ENCODE measurements around the gene OCA2. TPM values are rescaled to one million over a fixed set of nuclear protein-coding genes. Genes with fewer than 3 reads are reported as not detected.

OCA2 gene
- total RNA-seq, 1 donor from 2014 or later, result 2.8 TPM

DNA sequence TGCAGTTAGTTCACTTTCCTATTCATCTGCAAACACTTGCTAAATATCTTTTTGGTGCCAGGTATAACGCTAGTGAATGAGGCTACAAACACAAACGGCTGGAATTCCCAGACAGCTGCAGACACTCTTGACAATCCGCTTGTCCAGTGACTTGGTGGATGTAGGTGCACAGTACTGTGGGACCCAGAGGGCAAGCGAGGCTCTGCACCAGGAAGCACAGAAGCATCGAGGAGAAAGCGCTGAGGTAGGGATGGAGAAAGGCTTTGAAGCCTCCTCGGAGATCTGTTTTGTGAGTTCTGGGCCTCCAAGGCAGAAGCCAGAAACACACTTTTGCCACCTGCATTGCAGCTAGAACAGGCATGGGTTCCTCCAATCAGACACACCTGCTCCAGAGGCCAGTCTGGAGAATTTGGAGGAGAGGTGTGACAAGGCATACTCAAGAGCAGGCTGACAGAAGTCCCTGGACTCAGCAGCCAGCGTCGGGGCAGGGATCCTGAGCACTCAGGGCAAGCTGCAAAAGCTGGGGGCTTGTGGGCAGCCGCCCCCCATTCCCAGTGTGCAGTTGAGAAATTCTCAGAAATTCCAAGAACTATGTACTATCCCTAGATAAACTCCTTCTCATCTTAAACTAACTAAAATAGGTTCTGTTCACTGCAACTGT, 232.5 kb downstream of the OCA2 start:
- peaks cover 7% of the 10 kb centered on the region for H3K27me3 Mint-ChIP-seq
- H3K4me1 Mint-ChIP-seq (ENCODE audit: unreplicated experiment), result no peaks in the 10 kb centered on the region
- no peak for DNase-seq (ENCODE audit: extremely low spot score, unreplicated experiment)
- TF ChIP-seq, protein P1, sequence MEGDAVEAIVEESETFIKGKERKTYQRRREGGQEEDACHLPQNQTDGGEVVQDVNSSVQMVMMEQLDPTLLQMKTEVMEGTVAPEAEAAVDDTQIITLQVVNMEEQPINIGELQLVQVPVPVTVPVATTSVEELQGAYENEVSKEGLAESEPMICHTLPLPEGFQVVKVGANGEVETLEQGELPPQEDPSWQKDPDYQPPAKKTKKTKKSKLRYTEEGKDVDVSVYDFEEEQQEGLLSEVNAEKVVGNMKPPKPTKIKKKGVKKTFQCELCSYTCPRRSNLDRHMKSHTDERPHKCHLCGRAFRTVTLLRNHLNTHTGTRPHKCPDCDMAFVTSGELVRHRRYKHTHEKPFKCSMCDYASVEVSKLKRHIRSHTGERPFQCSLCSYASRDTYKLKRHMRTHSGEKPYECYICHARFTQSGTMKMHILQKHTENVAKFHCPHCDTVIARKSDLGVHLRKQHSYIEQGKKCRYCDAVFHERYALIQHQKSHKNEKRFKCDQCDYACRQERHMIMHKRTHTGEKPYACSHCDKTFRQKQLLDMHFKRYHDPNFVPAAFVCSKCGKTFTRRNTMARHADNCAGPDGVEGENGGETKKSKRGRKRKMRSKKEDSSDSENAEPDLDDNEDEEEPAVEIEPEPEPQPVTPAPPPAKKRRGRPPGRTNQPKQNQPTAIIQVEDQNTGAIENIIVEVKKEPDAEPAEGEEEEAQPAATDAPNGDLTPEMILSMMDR (conservative IDR thresholded peaks at IDR 0.05), result no peak
- H3K9me3 Mint-ChIP-seq, result no peaks in the 10 kb centered on the region
- H3K36me3 Mint-ChIP-seq, result no peaks in the 10 kb centered on the region
- H3K4me3 Mint-ChIP-seq, result no peak overlapping the region
- no peak overlapping the region for H3K27ac Mint-ChIP-seq

DNA sequence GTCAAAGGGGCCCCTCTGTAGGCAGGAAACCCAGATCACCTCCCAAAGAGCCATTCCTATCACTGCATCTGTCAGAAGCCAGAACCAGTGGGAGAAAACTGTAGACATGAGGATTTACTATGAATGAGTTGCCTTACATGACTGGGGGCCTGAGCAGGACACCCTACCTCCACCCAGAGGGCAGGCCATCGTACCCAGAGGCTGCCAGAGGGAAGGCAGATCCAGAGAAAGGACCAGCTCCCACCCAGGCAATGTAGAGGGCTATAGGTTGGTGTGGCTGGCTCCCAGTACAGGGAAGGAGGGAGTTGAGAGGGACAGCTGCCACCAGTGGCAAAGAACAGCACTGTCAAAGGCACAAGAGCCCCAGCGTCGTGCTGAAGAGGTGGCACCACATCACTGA, 233.2 kb downstream of the OCA2 start:
- H3K4me3 Mint-ChIP-seq, result no peak overlapping the region
- H3K9me3 Mint-ChIP-seq, result peaks cover 6% of the 10 kb centered on the region
- TF ChIP-seq, protein P1 (conservative IDR thresholded peaks at IDR 0.05), result no peak
- H3K36me3 Mint-ChIP-seq, result no peaks in the 10 kb centered on the region
- peaks cover 7% of the 10 kb centered on the region for H3K27me3 Mint-ChIP-seq
- no peak for DNase-seq (ENCODE audit: extremely low spot score, unreplicated experiment)
- no peak overlapping the region for H3K27ac Mint-ChIP-seq
- H3K4me1 Mint-ChIP-seq (ENCODE audit: unreplicated experiment), result no peaks in the 10 kb centered on the region

DNA sequence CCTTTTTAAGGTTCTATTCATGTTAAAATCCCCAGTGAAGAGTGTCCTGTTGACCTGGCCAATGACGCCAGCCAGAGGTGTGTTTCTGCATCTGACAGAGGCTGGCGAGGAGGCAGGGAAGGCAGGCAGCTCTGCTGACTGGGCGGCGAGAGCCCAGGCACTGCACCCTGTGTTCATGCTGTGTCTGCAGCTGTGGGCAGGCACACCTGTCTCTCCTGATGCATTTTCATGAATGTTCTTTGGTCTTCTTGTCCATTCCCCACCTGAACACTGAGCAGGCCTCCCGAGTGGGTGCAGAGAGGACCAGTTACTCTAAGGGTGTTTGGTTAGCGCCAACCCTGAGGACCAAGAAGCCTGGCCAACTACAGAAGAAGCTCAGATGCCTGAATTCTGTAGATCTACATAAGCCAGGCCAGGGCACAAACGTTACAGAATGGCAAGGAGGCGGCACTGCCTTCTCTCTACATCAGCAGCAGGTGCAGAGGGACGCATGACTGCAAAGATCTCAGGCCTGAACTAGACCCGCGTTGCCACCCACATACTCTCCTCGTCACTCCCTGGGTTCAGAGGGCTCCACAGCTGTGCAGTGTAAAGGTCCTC, 233.7 kb downstream of the OCA2 start:
- peaks cover 11% of the 10 kb centered on the region for H3K9me3 Mint-ChIP-seq
- no peaks in the 10 kb centered on the region for H3K4me1 Mint-ChIP-seq (ENCODE audit: unreplicated experiment)
- H3K27me3 Mint-ChIP-seq, result peaks cover 7% of the 10 kb centered on the region
- no peak for DNase-seq (ENCODE audit: extremely low spot score, unreplicated experiment)
- no peaks in the 10 kb centered on the region for H3K36me3 Mint-ChIP-seq
- no peak overlapping the region for H3K4me3 Mint-ChIP-seq
- TF ChIP-seq, protein P1 (conservative IDR thresholded peaks at IDR 0.05), result no peak
- no peak overlapping the region for H3K27ac Mint-ChIP-seq

DNA sequence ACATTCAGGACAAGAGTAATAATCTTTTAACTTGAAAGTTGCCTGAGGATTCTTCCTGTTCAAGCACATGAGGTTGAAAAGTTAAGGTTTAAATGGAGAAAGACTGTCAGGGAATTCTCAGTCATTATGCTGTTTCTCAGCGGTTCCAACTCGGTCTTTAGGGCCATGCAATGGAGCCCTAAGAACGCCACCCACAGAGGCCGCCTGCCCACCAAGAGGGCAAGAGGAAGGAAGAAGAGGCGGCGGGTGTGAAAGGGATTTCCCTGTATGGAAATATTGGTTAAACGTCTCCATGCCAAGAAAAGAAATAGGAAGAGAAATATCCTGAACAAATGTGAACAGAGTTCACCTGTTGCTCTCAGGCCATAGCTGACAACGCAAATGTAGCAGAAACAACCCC, 234.4 kb downstream of the OCA2 start:
- H3K9me3 Mint-ChIP-seq, result peaks cover 11% of the 10 kb centered on the region
- no peak overlapping the region for H3K4me3 Mint-ChIP-seq
- TF ChIP-seq, protein P1 (conservative IDR thresholded peaks at IDR 0.05), result no peak
- DNase-seq (ENCODE audit: extremely low spot score, unreplicated experiment), result no peak
- no peak overlapping the region for H3K27ac Mint-ChIP-seq
- no peaks in the 10 kb centered on the region for H3K36me3 Mint-ChIP-seq
- H3K27me3 Mint-ChIP-seq, result peaks cover 7% of the 10 kb centered on the region
- no peaks in the 10 kb centered on the region for H3K4me1 Mint-ChIP-seq (ENCODE audit: unreplicated experiment)

DNA sequence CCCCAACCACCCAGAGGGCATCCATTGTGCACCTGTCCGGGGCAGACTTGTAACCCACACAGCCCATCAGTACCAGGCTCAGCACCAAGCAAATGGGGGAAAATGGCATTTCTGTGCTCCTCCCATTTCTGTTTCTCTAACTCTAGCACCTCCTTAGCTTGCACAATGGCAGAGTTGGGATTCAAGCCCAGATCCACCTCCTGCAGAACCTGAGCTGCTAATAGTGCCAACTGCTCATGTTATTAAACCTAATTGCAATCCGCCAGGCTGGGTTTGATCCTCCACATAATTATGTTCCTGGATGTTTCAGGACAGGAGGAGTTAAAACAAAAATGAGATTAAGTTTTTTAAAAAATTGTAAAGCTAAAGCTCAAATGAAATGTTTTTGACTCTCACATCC, 235.0 kb downstream of the OCA2 start:
- peaks cover 7% of the 10 kb centered on the region for H3K27me3 Mint-ChIP-seq
- no peaks in the 10 kb centered on the region for H3K4me1 Mint-ChIP-seq (ENCODE audit: unreplicated experiment)
- H3K9me3 Mint-ChIP-seq, result peaks cover 11% of the 10 kb centered on the region
- H3K27ac Mint-ChIP-seq, result no peak overlapping the region
- H3K4me3 Mint-ChIP-seq, result no peak overlapping the region
- no peak for DNase-seq (ENCODE audit: extremely low spot score, unreplicated experiment)
- TF ChIP-seq, protein P1 (conservative IDR thresholded peaks at IDR 0.05), result no peak
- H3K36me3 Mint-ChIP-seq, result no peaks in the 10 kb centered on the region

Data from type B pancreatic cell (in vitro differentiated cells).